ENCODE measurements around the gene HUWE1. TPM values are rescaled to one million over a fixed set of nuclear protein-coding genes. Genes with fewer than 3 reads are reported as not detected.
A peak's percentile ranks its signal among the peaks of the same experiment; 100 is the strongest.
"Not testable (repeated sequence)": the region's sequence is repeated elsewhere in the genome, so short reads cannot be mapped to it uniquely, and the experiment has no call there.

The HUWE1 gene, protein sequence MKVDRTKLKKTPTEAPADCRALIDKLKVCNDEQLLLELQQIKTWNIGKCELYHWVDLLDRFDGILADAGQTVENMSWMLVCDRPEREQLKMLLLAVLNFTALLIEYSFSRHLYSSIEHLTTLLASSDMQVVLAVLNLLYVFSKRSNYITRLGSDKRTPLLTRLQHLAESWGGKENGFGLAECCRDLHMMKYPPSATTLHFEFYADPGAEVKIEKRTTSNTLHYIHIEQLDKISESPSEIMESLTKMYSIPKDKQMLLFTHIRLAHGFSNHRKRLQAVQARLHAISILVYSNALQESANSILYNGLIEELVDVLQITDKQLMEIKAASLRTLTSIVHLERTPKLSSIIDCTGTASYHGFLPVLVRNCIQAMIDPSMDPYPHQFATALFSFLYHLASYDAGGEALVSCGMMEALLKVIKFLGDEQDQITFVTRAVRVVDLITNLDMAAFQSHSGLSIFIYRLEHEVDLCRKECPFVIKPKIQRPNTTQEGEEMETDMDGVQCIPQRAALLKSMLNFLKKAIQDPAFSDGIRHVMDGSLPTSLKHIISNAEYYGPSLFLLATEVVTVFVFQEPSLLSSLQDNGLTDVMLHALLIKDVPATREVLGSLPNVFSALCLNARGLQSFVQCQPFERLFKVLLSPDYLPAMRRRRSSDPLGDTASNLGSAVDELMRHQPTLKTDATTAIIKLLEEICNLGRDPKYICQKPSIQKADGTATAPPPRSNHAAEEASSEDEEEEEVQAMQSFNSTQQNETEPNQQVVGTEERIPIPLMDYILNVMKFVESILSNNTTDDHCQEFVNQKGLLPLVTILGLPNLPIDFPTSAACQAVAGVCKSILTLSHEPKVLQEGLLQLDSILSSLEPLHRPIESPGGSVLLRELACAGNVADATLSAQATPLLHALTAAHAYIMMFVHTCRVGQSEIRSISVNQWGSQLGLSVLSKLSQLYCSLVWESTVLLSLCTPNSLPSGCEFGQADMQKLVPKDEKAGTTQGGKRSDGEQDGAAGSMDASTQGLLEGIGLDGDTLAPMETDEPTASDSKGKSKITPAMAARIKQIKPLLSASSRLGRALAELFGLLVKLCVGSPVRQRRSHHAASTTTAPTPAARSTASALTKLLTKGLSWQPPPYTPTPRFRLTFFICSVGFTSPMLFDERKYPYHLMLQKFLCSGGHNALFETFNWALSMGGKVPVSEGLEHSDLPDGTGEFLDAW (N-terminal part only)
- polyA plus RNA-seq (ENCODE audit: insufficient read length in 4 of 4), result 100 to 1,000 TPM in 3 of 4 donors, 10 to 100 TPM in 1; 83.2 to 166 (median 139) TPM

DNA sequence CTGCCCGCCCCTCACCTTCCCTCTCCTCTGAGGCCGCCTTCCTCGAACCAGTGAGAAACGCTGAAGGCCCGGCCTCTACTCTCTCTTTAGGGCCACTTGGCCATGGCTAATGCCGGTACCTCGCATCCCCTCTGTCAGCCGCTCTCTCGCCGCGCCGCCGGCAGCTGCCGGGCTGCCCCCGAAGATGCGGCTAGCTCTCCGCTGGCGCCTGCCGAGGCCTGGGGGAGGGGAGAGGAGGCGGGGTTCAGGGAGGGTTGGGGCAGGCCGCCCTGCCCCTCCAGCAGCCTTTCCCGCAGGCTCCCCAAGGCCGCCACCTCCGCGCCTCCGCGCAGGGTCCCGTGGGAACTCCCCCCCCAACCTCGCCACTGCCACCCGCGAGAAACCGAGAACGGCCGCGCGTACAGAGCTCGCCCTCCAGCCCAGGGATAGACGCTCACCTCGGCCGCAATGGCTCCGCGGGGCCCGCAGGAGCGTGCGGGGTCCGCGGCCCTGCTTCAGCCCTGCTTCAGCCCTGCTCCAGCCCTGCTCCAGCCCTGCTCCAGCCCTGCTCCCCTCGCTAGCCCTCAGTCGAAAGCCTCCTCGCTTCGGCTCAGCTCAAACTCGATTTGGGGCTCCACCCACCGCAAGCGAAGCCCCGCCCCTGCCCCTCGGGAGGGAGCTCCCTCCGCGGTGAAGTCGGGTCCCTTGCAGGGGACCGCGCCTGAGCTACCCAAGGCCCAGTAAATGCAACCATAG is at the start of gene HUWE1:
Gene HUWE1 (minus strand): TSS at position 569 of the 735 bp plus-strand sequence. CDS start 32,612 bp downstream, outside the sequence.
- DNase-seq (ENCODE audit: low read depth in 4 of 4, low spot score in 3 of 4), result peak in 1 of 4 donors; percentile 52

DNA sequence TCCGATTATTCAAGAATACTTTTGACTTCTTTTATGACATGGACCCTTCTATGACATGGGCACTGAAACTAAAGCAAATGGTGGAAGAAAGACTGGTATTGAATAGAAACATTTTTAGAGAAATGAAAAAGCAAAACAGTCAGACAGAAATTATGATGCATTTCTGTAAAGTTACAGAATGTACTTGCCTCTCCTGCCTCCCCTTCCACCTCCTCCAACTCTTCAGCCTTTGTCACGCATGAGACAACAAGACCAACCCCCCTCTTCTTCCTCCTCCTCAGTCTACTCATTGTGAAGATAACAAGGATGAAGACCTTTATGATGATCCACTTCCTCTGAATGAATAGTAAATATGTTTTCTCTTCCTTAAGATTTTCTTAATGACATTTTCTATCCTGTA is 46.3 kb upstream of the HUWE1 start:
- DNase-seq (ENCODE audit: low read depth in 4 of 4, low spot score in 3 of 4), result no peak

DNA sequence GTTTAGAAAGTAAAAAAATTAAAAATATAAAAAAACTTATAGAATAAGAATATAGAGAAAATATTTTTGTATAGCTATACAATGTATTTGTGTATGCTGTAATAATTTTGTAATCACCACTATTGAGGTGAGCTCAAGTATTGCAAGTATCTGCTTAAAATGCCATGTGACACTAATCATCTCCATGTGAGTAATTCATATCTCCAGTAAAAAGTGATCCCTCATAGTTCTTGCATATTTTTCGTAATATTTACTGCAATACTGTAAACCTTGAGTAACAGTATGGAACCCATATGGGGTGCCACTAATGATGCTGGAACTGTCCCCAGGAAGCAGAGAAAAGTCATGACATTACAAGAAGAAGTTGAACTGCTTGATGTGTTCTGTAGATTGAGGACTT is 43.2 kb upstream of the HUWE1 start:
- no peak for DNase-seq (ENCODE audit: low read depth in 4 of 4, low spot score in 3 of 4)

DNA sequence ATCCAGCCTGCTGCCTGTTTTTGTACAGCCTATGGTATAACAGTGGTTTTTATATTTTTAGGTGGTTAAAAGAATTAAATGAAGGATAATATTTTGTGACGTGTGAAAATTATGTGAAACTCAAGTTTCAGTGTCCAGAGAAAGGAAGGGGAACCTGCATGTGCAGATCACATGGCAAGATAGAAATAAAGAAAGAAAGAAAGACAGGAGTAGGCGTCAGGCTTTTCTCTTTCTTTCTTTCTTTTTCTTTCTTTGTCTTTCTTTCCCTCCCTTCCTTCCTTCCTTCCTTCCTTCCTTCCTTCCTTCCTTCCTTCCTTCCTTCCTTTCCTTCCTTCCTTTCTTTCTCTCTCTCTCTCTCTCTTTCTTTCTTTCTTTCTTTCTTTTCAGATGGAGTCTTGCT is 42.0 kb upstream of the HUWE1 start:
- no peak for DNase-seq (ENCODE audit: low read depth in 4 of 4, low spot score in 3 of 4)

DNA sequence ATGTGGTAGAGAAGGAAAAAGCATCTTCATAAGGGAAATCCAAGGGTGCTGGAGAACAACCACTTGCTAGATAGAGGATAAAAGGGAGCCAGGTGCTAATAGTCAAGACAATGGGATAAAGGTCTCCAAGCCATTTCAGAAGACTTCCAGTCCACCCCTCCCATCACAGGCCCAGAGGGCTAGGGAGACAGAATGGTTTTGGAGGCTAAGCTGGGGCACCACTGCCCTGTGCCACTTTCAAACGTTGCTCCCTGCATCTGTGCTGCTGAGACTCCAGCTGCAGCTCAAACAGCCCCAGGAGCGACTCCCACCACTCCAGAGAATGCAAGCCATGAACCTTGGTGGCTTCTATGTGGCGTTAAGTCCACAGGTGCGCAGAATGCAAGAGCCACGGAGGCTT is 38.4 kb upstream of the HUWE1 start:
- DNase-seq (ENCODE audit: low read depth in 4 of 4, low spot score in 3 of 4), result no peak

DNA sequence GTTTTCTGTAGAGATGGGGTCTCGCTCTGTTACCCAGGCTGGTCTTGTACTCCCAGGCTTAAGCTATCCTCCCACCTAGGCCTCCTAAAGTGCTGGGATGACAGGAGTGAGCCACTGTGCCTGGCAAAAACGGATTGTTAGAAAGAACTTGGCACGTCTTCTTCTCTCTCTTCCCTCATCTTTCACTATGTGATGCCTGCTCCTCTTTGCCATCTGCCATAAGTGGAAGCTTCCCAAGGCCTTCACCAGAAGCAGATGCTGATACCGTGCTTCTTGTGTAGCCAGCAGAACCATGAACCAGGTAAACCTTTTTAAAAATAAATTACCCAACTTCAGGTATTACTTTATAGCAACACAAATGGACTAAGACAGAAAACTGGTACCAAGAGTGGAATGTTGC is 36.9 kb upstream of the HUWE1 start:
- DNase-seq (ENCODE audit: low read depth in 4 of 4, low spot score in 3 of 4), result no peak

DNA sequence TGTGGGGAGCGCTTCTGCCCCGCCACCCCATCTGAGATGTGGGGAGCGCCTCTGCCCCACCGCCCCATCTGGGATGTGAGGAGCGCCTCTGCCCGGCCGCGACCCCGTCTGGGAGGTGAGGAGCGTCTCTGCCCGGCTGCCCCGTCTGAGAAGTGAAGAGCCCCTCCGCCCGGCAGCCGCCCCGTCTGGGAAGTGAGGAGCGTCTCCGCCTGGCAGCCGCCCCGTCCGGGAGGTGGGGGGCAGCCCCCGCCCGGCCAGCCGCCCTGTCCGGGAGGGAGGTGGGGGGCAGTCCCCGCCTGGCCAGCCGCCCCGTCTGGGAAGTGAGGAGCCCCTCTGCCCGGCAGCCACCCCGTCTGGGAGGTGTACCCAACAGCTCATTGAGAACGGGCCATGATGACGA is 35.1 kb upstream of the HUWE1 start:
- DNase-seq (ENCODE audit: low read depth in 4 of 4, low spot score in 3 of 4), result not testable (repeated sequence)

DNA sequence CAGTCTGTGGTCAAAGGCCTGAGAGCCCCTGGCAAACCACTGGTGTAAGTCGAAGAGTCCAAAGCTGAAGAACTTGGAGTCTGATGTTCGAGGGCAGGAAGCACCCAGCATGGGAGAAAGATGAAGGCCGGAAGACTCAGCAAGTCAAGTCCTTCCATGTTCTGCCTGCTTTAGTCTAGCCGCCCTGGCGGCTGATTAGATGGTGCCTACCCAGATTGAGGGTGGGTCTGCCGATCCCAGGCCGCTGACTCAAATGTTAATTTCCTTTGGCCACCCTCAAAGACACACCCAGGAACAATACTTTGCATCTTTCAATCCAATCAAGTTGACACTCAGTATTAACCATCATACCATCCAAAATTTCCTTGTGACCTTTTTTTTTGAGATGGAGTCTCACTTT is 33.1 kb upstream of the HUWE1 start:
- not testable (repeated sequence) for DNase-seq (ENCODE audit: low read depth in 4 of 4, low spot score in 3 of 4)

DNA sequence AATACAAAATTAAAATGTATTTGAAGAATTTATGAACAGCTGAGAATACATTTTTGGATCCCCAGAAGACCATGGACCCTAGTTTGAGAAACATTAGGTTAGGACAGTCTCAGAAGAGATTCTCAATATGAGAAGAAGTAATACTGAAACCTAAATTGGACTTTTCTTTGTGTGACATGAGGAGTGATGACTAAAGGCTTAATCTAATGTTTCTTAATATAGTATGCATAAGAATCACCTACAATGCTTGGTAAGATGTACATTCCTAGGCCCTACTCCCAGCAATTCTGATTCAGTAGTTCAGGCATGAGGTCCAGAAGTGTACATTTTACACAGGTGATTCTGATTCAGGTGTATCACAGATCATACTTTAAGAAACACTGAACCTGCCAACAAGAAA is 31.6 kb upstream of the HUWE1 start:
- DNase-seq (ENCODE audit: low read depth in 4 of 4, low spot score in 3 of 4), result no peak

DNA sequence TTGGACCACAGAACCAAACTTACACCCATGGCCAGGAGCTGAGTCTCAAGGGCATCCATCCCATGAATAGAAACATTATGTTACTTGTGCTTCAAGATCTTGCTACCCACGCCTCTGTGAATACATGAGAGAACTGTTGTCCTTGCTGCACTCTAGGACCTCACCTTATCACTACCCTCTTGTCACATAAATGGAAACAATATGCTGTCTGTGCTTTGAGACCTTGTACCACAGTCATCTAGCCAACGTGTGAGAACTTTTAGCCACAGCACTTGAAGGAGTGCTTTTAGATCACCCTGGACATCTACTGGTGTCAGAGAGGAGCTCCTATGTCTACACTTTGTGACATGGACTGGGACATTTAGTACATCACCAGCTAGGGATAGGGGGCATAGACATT is 30.7 kb upstream of the HUWE1 start:
- no peak for DNase-seq (ENCODE audit: low read depth in 4 of 4, low spot score in 3 of 4)

DNA sequence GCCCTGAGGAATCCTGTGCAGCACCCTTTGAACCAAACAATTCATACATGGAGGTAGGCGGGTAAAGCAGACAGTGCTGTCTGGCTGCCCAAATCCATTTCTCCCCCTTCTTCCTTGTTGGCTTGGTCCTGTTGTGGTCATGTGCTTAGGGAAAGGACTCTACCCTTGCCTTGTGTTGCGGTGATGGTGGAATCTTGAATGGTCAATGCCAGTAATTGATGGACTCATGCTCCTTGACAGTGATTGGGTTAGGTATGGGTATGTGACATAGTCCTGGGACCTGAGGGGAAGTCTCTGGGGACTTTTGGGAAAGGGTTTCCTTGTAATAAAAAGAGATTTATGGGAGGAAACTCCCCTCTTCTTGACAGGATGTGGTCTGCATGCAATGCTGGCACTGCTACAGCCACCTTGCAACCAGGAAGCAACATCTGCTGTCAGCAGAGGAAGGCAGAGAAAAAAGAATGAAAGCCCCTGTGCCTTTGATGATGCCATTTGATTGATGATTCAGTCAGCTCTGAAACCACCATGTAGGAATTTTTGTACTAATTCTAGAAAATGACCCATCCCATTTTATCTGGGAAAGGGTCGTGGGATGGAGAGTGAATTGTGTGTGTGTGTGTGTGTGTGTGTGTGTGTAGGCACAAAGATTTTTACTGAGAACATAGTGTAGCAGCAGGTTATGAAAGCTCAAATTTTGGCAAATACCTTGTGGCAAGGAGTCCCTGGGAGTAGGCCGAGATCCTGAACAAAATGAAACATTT is 30.0 kb upstream of the HUWE1 start:
- DNase-seq (ENCODE audit: low read depth in 4 of 4, low spot score in 3 of 4), result no peak

DNA sequence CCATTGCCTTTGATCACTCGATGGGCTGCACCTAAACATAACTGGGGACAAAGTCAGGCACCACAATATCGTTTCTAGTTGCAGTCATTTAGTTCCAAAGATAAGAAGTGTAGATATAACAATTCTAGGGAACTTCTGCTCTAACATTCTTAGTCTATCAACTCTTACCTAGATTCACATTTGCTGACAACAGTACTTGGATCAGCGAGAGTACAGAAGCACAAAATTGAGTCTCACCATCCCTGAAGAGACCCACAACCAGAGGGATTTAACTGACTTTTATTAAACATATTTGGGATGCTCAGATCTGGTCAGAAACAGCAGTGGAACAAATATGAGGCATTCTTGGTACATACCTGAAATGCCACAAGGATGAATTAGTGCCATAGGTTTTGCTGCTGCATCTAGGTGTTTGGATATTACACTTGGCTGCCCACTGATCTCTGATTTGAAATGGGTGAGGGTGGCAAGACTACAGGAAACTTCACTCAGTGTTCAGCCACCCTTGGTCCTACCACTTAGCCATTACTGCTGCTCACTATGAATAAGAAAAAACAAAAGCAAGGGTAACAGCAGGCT is 28.9 kb upstream of the HUWE1 start:
- DNase-seq (ENCODE audit: low read depth in 4 of 4, low spot score in 3 of 4), result no peak

DNA sequence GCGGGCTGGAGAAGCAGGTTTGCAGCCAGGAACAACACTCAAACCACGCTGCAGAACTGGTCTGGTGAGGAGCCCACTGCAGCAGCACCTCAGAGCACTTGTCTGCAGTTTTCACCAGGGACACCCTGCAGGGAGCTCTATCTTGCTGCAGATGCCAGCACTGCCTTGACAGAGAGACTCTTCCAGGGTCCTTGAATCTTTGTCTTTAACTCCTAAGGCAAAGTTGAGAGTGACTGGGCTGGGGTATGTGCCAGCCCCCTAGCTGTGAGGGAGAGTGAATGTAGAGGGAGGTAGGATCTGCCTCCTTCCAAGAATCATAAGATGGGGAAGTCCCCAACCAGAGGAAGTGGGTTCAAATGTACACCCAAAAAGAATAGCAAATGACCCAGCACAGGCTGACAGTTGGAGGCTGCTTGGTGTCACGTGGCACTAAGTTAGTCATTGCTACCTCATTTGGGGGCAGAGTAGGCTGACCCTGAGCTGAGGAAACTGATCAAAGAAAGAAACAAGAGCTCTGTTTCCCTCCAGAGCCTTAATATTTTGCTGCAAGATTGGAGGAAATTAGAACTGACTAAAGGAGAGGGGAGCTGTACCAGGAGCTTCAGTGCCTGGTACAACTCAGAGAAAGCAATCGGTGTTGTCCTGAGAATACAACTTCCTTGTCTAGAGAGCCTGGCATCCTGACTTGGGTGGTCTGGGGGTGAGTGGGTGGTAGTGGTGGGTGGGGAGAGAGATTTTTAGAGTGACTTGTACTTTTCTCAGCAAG is 28.2 kb upstream of the HUWE1 start:
- no peak for DNase-seq (ENCODE audit: low read depth in 4 of 4, low spot score in 3 of 4)

DNA sequence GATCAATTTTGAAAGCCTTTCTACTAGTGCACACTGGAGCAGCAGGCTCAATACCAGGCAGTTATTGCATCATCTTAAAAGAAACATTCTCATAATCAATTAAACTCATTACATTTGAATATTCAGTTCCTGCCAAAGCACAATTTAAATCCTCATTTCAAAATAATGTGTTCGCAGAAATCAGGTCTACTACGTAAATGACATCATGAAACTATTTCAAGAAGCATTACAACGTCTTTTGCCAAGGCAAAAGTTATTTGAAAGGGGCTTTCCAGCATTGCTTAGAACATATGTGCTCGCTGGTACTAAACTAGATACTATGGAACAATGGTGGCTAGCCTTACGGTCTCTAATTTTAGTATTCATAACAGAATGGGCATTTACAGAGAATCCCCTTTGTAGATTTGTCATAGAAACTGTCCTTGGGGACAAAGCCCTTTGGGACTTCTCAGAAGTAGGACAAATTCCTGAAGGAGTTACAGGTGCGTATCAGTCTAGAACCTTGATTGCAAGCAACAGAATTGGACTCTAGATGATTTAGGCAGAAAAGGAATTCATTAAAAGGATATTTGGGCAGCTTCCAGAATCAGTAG is 27.6 kb upstream of the HUWE1 start:
- DNase-seq (ENCODE audit: low read depth in 4 of 4, low spot score in 3 of 4), result no peak

DNA sequence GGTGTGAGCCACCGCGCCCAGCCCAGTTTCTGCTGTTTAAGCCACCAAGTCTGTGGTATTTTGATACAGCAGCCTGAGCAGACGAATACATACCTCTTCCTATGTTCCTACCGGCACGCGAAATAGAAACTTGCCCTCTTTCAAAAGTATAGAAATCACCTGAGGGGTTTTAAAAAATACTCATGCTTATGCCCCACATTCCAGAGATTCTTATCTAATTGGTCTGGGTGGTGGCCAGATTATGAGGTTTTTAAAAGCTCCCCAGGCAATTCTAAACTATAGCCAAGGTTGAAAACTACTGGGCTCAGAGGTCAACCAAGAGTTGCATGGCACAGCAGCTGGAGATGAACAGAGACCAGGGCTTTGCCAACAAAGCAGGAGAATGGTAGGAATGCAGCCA is 24.9 kb upstream of the HUWE1 start:
- DNase-seq (ENCODE audit: low read depth in 4 of 4, low spot score in 3 of 4), result no peak

DNA sequence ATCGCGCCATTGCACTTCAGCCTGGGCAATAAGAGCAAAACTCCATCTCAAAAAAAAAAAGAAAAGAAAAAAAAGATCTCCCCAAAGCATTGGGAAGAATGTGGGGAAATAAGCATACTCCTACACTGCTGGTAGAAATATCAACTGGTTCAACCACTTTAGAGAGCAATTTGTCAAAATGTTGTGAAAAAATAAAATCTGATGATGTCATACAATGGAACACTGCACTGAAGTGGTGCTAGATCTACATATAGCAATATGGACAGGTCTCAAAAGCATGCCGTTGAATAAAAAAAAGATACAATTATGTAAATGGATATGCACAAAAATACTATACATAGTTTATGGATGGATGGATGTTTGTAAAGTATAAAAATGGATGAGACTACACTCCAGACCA is 18.3 kb upstream of the HUWE1 start:
- DNase-seq (ENCODE audit: low read depth in 4 of 4, low spot score in 3 of 4), result no peak

DNA sequence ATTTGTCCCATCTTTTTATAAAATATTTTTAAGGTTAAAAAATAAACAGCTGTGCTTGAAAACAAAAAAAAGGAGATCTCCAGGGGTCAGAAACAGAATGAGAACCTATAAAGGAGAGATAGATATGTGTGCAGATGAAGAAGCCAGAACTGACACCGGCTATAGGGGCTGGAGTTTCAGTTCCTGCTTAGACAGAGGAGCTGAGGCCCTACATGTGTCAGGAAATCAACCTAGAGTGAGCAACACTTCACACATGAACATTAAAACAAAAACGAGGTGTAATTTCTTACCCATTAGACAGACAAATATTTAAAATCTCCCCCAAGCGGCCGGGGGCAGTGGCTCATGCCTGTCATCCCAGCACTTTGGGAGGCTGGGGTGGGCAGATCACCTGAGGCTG is 17.8 kb upstream of the HUWE1 start:
- DNase-seq (ENCODE audit: low read depth in 4 of 4, low spot score in 3 of 4), result no peak

DNA sequence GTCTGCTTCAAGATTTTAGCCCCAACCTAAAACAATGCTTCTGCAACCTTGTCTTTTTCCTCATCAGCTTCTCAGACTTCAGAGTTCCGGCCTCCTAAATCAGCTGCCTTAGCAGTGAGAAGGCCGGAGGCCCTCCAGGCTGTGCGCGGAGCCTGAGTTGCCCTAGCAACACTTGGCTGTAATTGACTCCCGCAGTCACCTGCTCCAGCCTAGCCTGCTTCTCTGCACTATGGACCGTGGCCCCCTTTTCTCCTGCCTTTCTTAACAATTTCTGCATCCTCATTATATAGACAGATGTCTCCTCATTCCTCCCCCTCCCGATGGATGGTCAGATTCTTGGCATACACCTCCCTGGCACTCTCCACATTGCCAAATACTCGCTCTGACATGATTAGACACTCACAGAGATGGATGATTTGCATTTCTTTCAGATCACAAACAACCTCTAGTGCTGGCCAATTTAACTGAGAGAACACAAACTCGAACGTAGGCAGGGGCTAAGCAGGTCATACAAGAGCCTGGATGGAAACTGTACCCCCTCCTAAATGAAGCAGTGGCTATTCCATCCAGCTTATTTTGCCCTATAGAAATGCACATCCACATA is 9.5 kb upstream of the HUWE1 start:
- no peak for DNase-seq (ENCODE audit: low read depth in 4 of 4, low spot score in 3 of 4)

Measured in left renal pelvis (tissue), 4 donors.